HG03521 (cell line): ENCODE data around the gene ABCD1.
"Not testable (repeated sequence)": the region's sequence is repeated elsewhere in the genome, so short reads cannot be mapped to it uniquely, and the experiment has no call there.

Source experiments
- ATAC-seq: cut with Tn5 transposase; IDR thresholded peaks from one replicate; pipeline ENCODE4 v1.9.1; 2021; ENCODE audit warnings: mild to moderate bottlenecking, moderate library complexity; ENCODE audit not compliant: unreplicated experiment

Gene ABCD1

DNA sequence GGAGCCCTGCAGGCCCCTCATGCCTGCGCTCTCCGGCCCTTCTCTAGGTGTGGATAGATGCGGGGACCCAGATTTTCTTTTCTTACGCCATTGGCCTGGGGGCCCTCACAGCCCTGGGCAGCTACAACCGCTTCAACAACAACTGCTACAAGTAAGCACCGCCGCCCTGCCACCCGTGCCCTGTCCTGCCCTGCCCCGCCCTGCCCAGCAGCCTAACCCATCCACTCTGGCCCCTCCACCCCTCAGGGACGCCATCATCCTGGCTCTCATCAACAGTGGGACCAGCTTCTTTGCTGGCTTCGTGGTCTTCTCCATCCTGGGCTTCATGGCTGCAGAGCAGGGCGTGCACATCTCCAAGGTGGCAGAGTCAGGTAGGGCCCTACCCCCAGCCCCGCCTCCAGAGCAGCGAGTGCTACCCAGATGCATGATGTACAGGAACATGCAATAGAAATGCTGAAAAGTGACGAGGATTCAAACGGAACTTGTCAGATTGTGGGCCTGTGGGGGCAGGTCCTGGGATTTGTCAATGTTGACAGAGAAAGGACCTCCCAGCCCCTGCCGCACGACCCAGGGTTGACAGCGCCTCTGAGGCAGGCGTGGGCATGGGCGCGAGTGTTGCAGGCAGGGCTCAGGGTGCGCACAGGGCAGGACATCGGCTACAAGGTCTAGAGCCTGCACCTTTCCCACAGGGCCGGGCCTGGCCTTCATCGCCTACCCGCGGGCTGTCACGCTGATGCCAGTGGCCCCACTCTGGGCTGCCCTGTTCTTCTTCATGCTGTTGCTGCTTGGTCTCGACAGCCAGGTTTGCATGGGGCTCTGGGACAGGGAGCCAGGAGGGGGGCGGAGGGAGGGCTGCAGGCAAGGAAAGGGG lies 31.2 kb upstream of the ABCD1 start:
- ATAC-seq: no peak

DNA sequence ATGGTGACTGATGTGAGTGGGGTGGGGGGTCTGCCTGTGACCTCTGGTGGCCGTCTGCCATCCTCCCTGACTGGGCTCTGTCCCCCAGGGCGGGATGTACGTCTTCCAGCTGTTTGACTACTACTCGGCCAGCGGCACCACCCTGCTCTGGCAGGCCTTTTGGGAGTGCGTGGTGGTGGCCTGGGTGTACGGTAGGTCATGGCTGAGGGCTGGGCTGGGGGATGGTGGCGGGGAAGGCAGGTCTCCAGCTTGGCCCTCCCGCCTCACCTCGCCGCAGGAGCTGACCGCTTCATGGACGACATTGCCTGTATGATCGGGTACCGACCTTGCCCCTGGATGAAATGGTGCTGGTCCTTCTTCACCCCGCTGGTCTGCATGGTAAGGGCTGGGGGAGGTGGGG lies 30.4 kb upstream of the ABCD1 start:
- not testable (repeated sequence) for ATAC-seq

DNA sequence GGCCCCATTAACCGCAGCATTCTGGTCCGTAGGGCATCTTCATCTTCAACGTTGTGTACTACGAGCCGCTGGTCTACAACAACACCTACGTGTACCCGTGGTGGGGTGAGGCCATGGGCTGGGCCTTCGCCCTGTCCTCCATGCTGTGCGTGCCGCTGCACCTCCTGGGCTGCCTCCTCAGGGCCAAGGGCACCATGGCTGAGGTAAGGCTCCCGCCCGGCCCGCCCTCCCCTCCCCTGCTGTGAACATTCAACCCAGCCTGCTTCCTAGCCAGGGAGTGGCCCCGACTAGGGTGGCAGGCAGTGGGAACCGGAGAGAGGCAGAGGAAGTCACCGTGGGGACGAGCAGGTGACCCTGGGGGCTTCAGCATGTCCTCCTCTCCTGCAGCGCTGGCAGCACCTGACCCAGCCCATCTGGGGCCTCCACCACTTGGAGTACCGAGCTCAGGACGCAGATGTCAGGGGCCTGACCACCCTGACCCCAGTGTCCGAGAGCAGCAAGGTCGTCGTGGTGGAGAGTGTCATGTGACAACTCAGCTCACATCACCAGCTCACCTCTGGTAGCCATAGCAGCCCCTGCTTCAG lies 29.9 kb upstream of the ABCD1 start:
- no peak for ATAC-seq

DNA sequence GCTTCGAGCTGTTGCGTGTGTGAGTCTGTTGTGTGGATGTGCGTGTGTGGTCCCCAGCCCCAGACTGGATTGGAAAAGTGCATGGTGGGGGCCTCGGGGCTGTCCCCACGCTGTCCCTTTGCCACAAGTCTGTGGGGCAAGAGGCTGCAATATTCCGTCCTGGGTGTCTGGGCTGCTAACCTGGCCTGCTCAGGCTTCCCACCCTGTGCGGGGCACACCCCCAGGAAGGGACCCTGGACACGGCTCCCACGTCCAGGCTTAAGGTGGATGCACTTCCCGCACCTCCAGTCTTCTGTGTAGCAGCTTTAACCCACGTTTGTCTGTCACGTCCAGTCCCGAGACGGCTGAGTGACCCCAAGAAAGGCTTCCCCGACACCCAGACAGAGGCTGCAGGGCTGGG lies 28.6 kb upstream of the ABCD1 start:
- ATAC-seq: no peak

DNA sequence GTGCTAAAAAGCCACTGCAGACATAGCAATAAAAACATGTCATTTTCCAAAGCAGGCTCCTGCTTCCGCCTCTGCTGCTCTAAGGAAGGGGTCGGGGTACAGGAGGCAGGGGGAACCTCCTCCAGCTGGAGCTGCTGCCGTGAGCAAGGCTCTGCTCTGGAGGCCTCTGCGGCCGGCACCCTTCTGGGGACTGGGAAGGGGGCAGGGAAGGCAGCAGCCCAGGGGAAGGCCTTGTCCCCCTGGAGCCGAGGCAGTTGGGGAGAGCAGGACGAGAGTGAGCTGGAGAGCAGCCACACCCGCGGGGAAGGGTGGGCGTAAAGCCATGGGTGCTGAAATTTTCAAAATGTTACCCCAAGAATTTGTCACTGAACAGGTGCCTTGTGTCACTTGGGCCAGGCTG lies 28.1 kb upstream of the ABCD1 start:
- ATAC-seq: not testable (repeated sequence)

DNA sequence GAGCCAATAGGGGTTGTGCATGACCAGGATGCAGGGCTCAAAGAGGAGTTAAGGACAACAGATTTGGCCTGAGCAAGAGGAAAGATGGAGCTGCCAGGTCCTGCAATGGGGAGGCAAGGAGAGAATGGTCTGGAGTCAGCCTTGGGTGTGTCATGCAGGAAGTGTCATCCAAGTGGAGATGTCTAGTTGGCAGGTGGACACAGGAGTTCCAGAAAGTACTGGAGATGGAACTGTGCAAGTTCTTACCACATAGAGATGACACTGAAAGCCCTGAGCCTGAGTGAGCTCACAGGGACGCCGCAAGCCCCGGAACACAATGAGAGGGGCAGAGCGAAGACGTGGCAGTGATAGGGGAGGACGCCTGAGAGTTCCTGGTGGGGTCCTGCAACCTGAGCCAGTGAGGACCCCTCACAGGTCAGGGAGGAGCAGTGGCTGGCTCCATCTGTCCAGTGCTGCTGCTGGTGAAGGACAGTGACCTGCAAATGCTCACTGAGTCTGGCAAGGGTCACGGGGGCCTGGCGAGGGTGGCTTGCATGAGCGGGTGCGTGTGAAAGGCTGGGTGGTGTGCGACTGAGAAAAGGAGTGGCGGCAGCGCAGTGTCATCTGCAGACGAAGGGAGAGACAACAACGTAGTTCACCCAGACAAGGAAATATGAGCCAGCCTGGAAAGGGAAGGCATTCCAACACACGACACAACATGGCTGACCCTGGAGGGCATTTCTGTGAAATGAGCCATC lies 27.5 kb upstream of the ABCD1 start:
- ATAC-seq: not testable (repeated sequence)

DNA sequence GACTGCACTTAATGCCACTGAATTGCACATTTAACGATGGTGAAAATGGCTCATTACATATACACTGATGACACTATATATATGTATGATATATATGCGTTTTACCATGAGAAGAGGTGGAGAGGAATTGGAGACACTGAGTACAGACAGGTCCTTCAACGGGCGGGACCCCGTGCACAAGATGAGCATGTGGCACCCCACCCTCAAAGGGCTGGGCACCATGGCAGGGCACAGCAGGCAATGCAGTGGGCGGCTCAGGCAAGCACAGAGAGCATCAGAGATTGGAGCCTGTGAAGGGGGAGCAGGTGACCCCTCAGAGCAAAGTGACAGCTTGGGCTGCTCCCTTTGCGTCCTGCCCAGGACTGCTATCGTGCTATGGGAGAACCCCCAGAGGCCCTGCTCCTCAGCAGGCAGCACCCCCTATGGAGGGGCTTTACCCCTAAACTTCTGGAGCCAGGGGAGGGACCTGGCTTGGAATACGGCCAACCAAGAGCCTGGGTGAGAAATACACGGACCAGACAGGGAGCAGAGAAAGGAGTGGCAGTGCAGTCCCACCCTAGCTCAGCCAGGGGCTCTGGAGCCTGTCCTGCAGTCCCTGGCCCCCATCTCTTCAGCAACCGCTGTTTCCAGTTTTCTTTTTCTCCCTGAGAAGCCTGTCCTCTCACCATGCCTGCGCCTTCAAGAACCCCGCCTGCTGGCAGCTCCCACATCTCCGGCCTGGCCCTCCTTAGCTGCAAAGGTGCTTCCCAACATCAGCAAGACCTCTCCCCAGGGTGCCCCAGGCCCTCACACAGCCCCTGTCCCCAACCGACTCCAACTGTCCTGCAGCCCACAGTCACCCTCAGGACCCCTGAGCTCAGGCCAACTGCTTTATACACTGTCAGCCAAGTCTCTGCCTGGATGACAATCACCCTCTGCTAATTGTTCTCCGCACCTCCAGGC lies 26.5 kb upstream of the ABCD1 start:
- ATAC-seq: no peak

DNA sequence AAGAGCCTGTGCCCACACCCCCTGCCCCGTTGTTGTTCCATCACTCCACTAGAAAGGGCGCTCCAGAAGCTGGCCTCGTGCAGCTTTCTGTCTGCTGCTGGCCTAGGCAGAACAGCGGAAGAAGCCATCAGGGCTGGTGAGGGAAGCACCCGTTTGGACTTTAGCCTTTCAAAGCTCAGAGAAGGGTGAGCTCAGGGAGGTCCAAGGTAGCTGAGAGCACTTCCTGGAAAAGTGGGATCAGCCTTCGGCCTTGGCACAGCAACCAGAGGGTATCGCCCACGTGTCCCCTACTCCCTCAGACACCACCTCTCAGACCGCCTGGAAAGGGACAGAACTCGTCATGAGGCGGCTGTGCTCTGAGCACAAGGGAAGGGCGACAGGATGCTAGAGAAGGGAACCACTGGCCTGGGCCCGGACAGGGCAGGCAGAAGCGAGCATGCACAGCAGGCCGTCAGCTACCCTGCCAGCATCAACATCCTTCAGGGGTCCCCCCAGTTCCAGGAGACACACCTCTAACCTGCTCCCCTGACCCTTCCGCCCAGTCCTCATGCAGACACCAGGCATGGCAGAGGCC lies 25.4 kb upstream of the ABCD1 start:
- not testable (repeated sequence) for ATAC-seq

DNA sequence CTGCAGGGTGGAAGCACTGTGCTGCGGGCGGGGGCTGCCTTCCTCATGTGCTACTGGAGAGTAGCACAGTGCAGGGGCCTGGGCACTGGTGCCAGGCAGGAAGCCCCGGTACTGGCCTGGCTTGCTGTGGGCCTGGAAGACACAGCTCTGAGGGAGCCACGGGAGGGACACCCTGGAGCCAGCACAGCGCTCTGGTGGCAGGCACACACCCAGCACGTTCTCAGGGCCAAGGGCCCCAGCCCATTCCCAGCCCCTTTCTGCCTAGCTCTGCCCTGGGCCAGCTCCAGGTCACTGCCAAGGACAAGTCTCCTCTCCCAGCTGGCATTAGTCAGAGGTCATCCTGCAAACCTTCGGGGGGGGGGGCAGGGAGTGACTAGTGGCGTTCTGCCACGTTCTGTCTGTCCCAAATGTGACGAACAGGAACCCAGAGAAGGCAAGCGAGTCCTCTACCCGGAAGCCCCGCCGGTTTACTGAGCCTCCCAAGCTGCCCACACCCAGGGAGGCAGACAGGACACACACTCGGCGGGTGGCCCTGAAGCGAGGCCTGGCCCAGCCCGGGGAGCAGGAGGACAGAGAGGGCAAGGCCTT lies 24.8 kb upstream of the ABCD1 start:
- not testable (repeated sequence) for ATAC-seq

DNA sequence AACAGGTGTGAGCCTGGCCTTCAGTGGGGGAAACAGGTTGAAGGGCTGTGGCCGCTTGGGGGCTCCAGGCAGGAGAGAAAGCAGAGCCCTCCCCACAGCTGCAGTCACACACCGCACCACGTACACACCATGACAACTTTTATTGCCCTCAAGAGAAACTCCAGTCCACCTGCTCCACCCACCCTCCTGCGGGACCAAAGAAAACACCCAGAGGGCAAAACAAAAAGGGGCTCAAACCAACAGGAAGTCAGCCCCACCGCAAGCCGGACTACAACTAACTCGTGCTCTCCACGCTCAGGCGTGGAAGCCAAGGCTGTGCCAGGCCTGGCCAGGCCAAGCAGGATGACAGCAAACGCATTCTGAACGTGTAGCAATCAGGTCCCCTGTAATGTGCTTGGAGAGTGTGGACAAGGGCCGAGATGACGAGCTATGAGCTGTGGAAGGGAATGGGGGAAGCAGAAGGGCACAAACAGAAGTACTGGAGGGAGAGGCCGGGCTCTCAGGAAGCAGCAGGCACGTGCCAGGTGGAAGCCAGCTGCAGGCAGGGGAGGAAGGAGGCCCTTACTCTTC lies 24.2 kb upstream of the ABCD1 start:
- no peak for ATAC-seq

DNA sequence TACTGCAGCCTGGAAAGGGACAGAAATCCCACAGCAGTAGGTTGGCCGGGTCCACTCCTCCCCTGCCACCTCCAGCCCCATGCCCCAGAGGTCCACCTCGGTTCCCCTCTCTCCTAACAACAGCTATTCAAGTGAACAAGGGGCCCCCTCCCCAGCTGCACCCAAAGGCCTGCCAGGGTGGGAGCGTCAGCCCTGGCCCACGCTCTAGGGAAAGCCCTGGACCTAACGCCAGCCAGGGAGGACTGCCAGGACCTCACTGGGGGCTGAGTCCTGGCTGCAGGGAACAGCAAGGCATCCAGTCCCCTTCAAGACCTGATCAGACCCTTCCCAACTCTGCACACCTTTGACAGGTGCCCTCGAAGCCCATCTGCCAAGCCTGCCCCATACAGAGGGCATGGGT lies 23.7 kb upstream of the ABCD1 start:
- ATAC-seq: no peak

DNA sequence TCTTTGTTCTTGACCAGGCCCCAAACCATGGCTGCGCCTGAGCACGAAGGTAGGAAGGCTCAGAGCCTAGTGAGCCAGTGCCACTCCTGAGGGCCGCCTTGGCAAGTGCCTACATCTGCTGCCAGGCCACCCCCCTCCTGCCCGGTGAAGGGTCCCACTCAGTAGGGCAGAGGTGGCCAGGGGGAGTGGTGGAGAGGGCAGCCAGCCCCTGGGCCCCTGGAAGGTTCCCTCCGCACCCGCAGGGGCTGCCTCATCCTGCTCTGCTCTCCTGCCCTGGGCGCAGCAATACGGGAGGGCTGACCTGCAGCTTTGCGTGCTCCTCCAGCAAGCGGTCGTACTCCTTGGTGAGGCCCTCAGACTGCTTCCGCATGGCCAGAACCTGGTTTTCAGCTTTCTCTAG lies 22.9 kb upstream of the ABCD1 start:
- no peak for ATAC-seq

DNA sequence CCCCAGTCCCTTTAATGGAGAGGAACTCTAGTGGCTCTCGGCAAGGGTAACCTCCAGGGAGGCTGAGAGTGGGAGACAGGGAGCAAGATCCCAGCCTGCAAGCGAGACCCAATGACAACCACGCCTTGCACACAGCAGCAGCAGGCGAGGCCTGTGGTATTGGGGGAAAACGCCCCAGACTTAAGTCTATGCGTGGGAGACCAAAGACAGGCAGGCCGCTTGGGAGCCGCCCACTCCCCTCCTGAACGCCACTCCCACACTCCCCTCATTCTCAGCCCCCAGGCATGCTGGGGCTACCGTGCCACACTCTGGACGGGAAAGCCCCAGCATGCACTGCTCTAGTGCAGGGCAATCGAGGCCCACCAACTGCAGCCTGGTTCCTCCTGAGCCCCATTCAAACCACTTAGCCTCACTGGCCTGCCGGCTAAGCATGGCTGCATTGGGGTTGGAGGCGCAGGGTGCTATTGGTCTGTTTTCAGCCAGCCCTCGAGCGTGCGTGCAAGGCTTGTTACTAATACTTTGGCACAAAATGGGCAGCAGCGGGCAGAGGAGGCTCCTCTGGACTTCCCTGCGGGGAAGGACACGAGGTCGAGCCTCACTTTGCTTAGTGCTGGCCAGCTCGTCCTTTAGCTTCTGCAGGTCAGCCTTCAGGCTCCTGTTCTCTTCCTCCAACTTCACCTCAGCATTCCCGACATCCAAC lies 22.2 kb upstream of the ABCD1 start:
- no peak for ATAC-seq

DNA sequence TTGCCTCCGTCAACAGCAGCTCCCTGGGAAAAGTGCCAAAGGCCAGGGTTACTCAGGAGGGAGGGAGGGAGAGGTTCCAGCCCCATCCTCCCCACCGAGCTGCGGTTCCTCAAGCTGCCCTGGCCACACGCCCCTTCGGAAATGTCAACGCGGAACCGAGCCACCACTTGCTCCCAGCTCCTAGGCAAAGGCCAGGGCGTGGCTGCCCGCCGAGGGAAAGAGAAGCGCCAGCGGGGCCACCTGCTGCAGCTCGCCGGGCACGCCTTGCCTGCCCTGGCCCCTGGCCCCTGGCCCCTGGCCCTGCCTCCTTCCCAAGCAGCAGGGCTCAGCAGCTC lies 21.7 kb upstream of the ABCD1 start:
- no peak for ATAC-seq

DNA sequence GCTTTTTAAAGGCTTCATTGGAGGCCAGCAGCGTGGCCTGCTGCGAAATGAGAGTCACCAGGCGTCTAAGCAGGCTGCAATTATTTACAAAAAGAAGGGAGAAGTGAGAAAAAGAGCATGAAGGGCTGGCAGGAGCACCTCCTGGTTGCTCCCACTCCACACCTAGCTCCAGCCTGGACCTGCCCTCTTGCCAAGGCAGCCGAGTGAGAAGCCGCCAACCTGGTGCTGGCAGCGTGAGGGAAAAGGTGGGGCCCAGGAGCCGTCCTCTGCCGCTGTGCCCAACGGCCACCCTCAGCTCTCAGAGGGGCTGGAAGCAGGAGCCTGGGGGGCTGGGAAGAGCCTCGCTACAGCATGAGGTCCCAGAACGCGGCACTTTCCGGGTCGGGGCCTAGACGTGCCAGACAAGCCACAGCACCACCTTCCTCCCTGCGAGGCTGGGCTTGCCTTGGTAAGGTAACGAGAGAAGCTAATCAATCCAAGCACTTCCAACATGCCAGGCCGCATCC lies 20.6 kb upstream of the ABCD1 start:
- no peak for ATAC-seq

DNA sequence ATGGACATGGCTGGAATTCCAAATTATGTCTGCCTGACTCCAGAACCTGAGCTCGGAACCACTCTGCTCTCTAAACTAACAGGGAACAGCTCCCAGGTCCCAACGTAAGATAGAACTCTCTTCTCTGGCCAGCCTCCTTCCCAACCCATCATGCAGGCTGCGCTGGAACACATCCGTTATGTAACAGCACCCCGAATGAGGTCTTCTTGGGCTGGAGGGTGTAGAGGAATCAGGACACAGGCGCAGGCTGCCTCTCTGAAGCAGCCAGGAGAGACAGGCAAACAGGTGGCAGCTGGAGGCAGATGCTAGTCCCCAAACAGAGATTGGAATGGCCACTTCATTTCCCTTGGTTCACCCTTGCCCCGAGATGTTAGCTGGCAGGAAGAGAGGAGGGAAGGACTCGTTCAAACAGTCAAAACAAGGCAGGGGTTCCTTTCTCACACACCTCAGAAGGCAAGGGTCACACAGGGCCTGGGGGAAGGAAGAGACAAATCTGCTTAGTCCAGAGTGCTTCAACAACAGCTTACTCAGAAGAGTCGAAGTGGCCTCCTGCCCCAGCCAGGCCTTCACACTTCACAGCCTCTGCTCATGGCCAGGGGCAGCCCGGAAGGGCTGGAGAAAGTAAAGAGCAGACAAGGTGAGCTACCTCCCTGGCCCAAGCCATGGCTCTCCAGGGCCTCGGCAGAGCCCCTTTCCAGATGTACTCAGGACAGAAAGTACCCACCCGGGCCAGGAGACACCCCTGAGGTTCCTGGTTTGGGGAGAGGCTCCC lies 19.8 kb upstream of the ABCD1 start:
- not testable (repeated sequence) for ATAC-seq

DNA sequence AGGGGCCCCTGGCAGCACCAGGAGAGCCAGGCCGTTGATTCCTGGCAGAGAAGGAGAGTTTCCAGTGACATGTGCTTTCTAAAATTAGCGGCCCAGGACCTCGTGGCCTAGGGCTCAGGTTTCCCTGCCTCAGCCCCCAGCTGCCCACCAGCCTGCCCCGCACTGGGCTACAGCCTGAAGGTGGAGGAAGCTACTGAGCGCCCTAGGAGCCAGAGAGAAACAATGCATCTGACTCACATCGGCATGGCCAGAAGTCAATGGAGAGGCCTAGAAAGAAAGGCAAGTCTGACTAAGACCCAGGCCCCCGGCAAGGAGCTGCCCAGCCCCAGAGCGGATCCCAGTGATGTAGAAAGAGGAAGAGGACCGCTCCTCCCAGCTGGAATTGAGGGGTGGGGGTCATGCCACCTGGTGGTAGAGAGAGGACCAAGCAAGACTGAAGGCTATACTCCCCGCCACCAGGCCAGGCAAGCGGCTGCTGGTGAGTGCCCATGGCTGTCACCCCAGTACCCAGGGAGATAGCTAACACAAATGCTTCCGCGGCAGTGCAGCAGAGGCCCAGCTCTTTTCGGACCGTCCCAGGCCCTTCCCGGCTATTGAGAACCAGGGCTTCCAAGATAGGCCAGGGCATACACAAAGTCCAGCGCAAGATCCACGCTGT lies 19.1 kb upstream of the ABCD1 start:
- not testable (repeated sequence) for ATAC-seq

DNA sequence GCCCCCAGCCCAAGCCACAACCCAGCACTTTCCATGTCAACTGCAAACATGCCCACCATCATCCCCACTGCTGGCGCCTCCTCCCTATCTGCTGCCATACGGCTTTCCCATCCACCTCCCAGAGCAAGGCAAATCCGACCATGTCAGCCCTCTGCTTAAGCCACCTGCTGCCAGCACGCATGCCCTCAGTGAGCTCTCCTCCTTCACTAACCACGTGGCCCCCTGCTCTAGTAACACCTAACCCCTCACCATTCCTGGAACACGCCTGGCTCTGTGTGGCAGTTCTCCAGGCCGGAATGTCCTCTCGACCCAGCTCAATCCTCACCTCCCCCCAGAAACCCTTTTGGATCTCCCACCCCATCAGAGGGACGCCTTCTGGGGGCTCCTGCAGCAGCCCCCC lies 17.9 kb upstream of the ABCD1 start:
- ATAC-seq: no peak
